Mesangial cell (primary cell): ENCODE results near the gene SFR1. TPM values are rescaled to one million over a fixed set of nuclear protein-coding genes. Genes with fewer than 3 reads are reported as not detected.

Source experiments
- total RNA-seq: library from RNA; depleted of rRNA; stranded (reverse); fragments of >200 nt; gene quantifications from 2 replicates; pipeline ENCODE4 v1.2.3, GENCODE V29; 2015

SFR1 gene
- 2.3 and 9.3 TPM in 2 replicates for total RNA-seq

GRCh38 chr10:104121485-104122224 is at the start of gene SFR1:
SFR1 (plus strand) TSS chr10:104122171; CDS start chr10:104122184, 13 bp downstream.

GRCh38 chr10:104085801-104086400 is 36.1 kb upstream of the SFR1 start, which contains the start of gene COL17A1:
COL17A1 (minus strand) TSS chr10:104085880; CDS start chr10:104080673, 5,207 bp downstream.

Other genes with a start within 250 kb of the SFR1 start
- 29.2 and 30.4 TPM in 2 replicates for gene STN1, start 204.0 kb upstream of the SFR1 start, total RNA-seq
- 11.0 and 12.1 TPM in 2 replicates for gene SLK, start 155.0 kb upstream of the SFR1 start, total RNA-seq
- 0.16 TPM in 1 of 2 replicates, not detected in the other for gene COL17A1, start 36.3 kb upstream of the SFR1 start, total RNA-seq
- gene CFAP43, start 110.2 kb downstream of the SFR1 start, total RNA-seq = 0.16 and 0.38 TPM in 2 replicates
- 48.0 and 156 TPM in 2 replicates for gene GSTO1, start 132.7 kb downstream of the SFR1 start, total RNA-seq
- 3.7 and 5.3 TPM in 2 replicates for gene GSTO2, start 147.0 kb downstream of the SFR1 start, total RNA-seq
- 24.5 and 28.2 TPM in 2 replicates for gene ITPRIP, start 216.3 kb downstream of the SFR1 start, total RNA-seq
- under 0.01 and 0.16 TPM in 2 replicates for gene CFAP58, start 231.7 kb downstream of the SFR1 start, total RNA-seq